Chondrocyte (in vitro differentiated cells): ENCODE data around the gene FYB2. TPM values are rescaled to one million over a fixed set of nuclear protein-coding genes. Genes with fewer than 3 reads are reported as not detected.

Experiments
- DNase-seq: peaks from one replicate; pipeline ENCODE4 v3.0.0; 2021; ENCODE audit warnings: mixed read lengths, low spot score
- H3K27ac Mint-ChIP-seq: one replicate; pipeline ENCODE4 v1.8.0; 2021; ENCODE audit warnings: mild to moderate bottlenecking, moderate library complexity, mixed read lengths; ENCODE audit not compliant: unreplicated experiment
- H3K27me3 Mint-ChIP-seq: 2 replicates; pipeline ENCODE4 v1.8.0; 2021; ENCODE audit warnings: low read depth, mixed read lengths
- H3K36me3 Mint-ChIP-seq: 2 replicates; pipeline ENCODE4 v1.8.0; 2021; ENCODE audit warnings: low read depth, mixed read lengths
- H3K4me1 Mint-ChIP-seq: 2 replicates; pipeline ENCODE4 v1.8.0; 2021; ENCODE audit warnings: low read depth, mild to moderate bottlenecking, mixed read lengths
- H3K4me3 Mint-ChIP-seq: one replicate; pipeline ENCODE4 v1.8.0; 2021; ENCODE audit warnings: mild to moderate bottlenecking, moderate library complexity, mixed read lengths; ENCODE audit not compliant: unreplicated experiment
- H3K9me3 Mint-ChIP-seq: 2 replicates; pipeline ENCODE4 v1.8.0; 2021; ENCODE audit warnings: low read depth, mixed read lengths
- CTCF ChIP-seq: fragments of 200-600 bp; sonication (generic); IDR thresholded peaks from 2 replicates; pipeline ENCODE4 v1.5.0; 2021; ENCODE audit warnings: antibody characterized with exemption, mild to moderate bottlenecking, moderate library complexity
- total RNA-seq: library from RNA; stranded (reverse); gene quantifications from 3 replicates; pipeline ENCODE4 v1.2.1, GENCODE V29; 2021

Gene FYB2
- total RNA-seq, 1 donor from 2014 or later = 0.10 TPM

- H3K9me3 Mint-ChIP-seq = no peaks in the 10 kb centered on the region
- peaks cover 17% of the 10 kb centered on the region for H3K4me1 Mint-ChIP-seq
- H3K4me3 Mint-ChIP-seq = no peak overlapping the region
- H3K36me3 Mint-ChIP-seq = no peaks in the 10 kb centered on the region
- no peaks in the 10 kb centered on the region for H3K27me3 Mint-ChIP-seq
- H3K27ac Mint-ChIP-seq = peak overlapping the region; percentile 73
- no peak for DNase-seq
- TF ChIP-seq CTCF = no peak
Observed at GRCh38 chr1:56798053-56798471, 21.1 kb downstream of the FYB2 start.

GRCh38 chr1:56797065-56797685, 22.0 kb downstream of the FYB2 start:
- H3K36me3 Mint-ChIP-seq = no peaks in the 10 kb centered on the region
- TF ChIP-seq CTCF = no peak

GRCh38 chr1:56795870-56796269, 23.3 kb downstream of the FYB2 start:
- no peak overlapping the region for H3K4me3 Mint-ChIP-seq

More at GRCh38 chr1:56797065-56797685, 22.0 kb downstream of the FYB2 start:
- Mint-ChIP-seq H3K9me3 (no peaks in the 10 kb centered on the region), H3K4me3 (no peak overlapping the region), H3K27me3 (no peaks in the 10 kb centered on the region), H3K27ac (no peak overlapping the region), H3K4me1 (peaks cover 17% of the 10 kb centered on the region)
- DNase-seq = no peak

GRCh38 chr1:56790036-56790435, 29.2 kb downstream of the FYB2 start:
- peaks cover 2% of the 10 kb centered on the region for H3K27me3 Mint-ChIP-seq
- no peaks in the 10 kb centered on the region for H3K9me3 Mint-ChIP-seq
- H3K4me3 Mint-ChIP-seq = no peak overlapping the region
- peaks cover 9% of the 10 kb centered on the region for H3K4me1 Mint-ChIP-seq
- no peak overlapping the region for H3K27ac Mint-ChIP-seq
- TF ChIP-seq CTCF = no peak
- no peaks in the 10 kb centered on the region for H3K36me3 Mint-ChIP-seq
- no peak for DNase-seq

More at GRCh38 chr1:56795870-56796269, 23.3 kb downstream of the FYB2 start:
- Mint-ChIP-seq H3K4me1 (peaks cover 17% of the 10 kb centered on the region), H3K36me3 (no peaks in the 10 kb centered on the region), H3K9me3 (no peaks in the 10 kb centered on the region), H3K27ac (no peak overlapping the region), H3K27me3 (no peaks in the 10 kb centered on the region)
- no peak for DNase-seq
- no peak for TF ChIP-seq CTCF

- Mint-ChIP-seq H3K4me1 (peaks cover 9% of the 10 kb centered on the region), H3K4me3 (no peak overlapping the region), H3K27me3 (peaks cover 2% of the 10 kb centered on the region), H3K9me3 (no peaks in the 10 kb centered on the region), H3K27ac (no peak overlapping the region), H3K36me3 (no peaks in the 10 kb centered on the region)
- DNase-seq = no peak
- TF ChIP-seq CTCF = no peak
Observed at GRCh38 chr1:56788588-56788987, 30.6 kb downstream of the FYB2 start.
